ENCODE data around the gene SLC35G6. TPM values are rescaled to one million over a fixed set of nuclear protein-coding genes. Genes with fewer than 3 reads are reported as not detected.
A peak's percentile ranks its signal among the peaks of the same experiment; 100 is the strongest.

SLC35G6 gene
- polyA plus RNA-seq, 1 donor (not counting 4 experiments of a cell fraction or from before 2014, with no cell fraction given), result not detected

DNA sequence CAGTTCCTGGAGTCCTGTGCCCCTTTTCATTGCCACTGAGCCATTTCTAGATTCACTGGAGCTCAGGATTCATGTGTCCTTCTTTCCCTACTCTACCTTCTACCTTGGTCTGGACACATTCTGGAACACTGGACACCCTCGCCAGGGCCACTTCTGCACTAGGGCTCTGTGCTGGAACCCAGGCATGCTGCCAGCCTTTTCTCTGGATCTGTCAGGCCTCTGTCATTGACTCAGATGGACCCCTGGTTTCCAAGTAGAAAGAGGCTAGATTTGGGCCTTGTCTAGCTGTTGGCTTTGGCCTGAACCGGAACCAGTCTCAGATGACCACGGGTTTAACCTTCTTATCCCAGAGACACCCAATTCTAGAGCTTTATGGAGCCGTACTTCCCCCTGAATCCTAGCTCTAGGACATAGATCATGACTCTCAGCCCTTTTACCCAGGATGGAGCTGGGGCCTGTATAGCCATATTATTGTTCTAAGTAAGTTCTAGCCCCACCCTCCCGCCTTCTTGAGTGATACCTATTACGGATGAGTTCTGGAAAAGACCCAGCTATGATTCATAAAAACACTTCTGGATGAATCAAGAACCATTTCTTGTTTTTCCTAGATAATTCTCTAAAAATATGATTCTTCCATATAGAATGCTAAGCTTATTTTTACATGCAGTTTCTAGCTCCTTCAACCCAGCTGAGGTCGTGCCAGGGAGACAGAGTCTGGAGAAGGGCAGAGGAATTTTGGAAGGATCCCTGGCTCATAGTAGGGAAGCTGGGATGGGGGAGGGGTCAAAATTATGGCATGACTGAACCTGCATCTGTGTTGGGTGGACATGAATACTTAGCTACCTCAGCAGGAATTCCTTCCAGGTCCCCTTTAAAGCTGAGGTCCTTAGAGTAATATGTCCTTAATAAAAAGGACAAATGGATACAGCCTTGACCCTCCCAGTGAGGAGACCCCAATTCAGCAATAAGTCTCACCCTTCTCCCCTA, 37.5 kb upstream of the SLC35G6 start:
- no peak overlapping the region for H2AFZ ChIP-seq (ENCODE audit: control insufficient read depth, low read length)
- H3K27ac ChIP-seq (ENCODE audit: control insufficient read depth, insufficient read depth, low read length), result peak overlapping the region; percentile 74
- no peaks in the 10 kb centered on the region for H3K27me3 ChIP-seq (ENCODE audit: control insufficient read depth, extremely low read depth, insufficient read depth, low read length)
- peak overlapping the region in 2 of 3 experiments; percentile 2 to 18 for H3K4me3 ChIP-seq (ENCODE audit: control insufficient read depth in 2 of 3, extremely low read depth in 1 of 3, insufficient read depth in 2 of 3, low read depth in 1 of 3, low read length in 3 of 3)
- H3K9me3 ChIP-seq (ENCODE audit: control insufficient read depth, low read depth, low read length), result no peaks in the 10 kb centered on the region
- H4K20me1 ChIP-seq (ENCODE audit: control insufficient read depth, extremely low read depth, insufficient read depth, low read length), result no peaks in the 10 kb centered on the region
- peaks cover 5% of the 10 kb centered on the region for H3K9me1 ChIP-seq (ENCODE audit: control insufficient read depth, extremely low read depth, insufficient read depth, low read length)
- H3K4me2 ChIP-seq (ENCODE audit: control insufficient read depth, extremely low read depth, insufficient read depth, low read depth, low read length), result peak overlapping the region; percentile 77
- H3K4me1 ChIP-seq (ENCODE audit: control insufficient read depth, extremely low read depth, insufficient read depth, low read length), result peaks cover 54% of the 10 kb centered on the region
- H3K79me2 ChIP-seq (ENCODE audit: control insufficient read depth, insufficient read depth, low read length), result peaks cover 4% of the 10 kb centered on the region
- TF ChIP-seq EZH2 (IDR thresholded peaks at IDR 0.05; ENCODE audit: low read length), result no peak
- TF ChIP-seq, protein P1, sequence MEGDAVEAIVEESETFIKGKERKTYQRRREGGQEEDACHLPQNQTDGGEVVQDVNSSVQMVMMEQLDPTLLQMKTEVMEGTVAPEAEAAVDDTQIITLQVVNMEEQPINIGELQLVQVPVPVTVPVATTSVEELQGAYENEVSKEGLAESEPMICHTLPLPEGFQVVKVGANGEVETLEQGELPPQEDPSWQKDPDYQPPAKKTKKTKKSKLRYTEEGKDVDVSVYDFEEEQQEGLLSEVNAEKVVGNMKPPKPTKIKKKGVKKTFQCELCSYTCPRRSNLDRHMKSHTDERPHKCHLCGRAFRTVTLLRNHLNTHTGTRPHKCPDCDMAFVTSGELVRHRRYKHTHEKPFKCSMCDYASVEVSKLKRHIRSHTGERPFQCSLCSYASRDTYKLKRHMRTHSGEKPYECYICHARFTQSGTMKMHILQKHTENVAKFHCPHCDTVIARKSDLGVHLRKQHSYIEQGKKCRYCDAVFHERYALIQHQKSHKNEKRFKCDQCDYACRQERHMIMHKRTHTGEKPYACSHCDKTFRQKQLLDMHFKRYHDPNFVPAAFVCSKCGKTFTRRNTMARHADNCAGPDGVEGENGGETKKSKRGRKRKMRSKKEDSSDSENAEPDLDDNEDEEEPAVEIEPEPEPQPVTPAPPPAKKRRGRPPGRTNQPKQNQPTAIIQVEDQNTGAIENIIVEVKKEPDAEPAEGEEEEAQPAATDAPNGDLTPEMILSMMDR (optimal IDR thresholded peaks at IDR 0.05 in 1 of 3, IDR thresholded peaks at IDR 0.05 in 1 of 3, conservative IDR thresholded peaks at IDR 0.05 in 1 of 3; ENCODE audit: extremely low read depth in 1 of 3, insufficient read depth in 2 of 3, low read length in 3 of 3), result no peak
- dilution Hi-C loops (cut with MboI; ENCODE audit: extremely low pct_ligation_motif_present, low sequenced_read_pairs), result no loop called here
- H3K9ac ChIP-seq (ENCODE audit: control insufficient read depth, extremely low read depth, insufficient read depth, low read length), result peak overlapping the region; percentile 55
- FAIRE-seq (peak; percentile 87), DNase-seq (ENCODE audit: low read depth, low spot score) (no peak)
- H3K36me3 ChIP-seq (ENCODE audit: control insufficient read depth in 2 of 2, extremely low read depth in 1 of 2, insufficient read depth in 2 of 2, low read length in 2 of 2), result peaks cover 3 to 8% of the 10 kb centered on the region in 2 experiments

DNA sequence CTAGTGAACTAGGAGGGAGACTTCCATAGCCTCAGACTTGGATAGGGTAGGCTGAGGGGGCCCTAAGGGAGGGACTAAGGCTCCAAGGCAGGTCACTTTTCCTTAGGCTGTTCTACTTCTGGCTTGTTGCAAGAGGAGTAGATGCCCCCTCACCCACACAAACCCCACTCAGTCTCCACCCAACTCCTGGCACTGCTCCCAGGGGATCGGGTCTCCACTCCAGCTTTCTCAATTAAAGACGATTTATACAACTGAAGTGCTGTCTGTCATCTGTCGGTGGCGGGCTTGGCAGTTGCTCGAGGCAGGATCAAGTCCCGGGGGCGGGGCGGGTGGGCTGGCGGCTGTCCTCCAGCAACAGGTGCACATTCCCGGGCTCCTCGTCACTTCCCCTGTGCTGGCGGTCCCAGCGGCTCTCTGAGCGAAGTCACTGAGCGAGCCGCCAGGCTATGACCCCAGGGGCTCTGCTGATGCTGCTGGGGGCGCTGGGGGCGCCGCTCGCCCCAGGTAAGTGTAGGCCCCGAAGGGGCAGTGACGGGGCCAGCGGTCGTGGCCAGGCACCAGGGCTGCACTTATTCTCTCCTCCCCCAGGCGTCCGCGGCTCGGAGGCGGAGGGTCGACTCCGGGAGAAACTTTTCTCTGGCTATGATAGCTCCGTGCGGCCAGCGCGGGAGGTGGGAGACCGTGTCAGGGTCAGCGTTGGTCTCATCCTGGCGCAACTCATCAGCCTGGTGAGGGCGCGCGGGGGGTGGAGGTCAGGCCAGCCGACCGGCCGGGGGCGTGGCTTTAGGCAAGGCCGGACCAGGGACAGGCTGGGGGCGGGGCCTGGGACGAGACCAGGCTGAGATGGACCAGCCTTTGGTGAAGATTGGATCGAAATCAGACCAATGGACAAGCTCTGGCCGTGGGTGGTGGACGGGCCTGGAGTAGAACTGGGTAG, 36.3 kb upstream of the SLC35G6 start, which contains the start of gene CHRNB1:
Gene CHRNB1 (plus strand): TSS at position 380 of the 937 bp plus-strand sequence. CDS start 67 bp downstream, at position 447.
- Histone ChIP-seq H3K9ac (ENCODE audit: control insufficient read depth, extremely low read depth, insufficient read depth, low read length) (peak within 1 kb of the TSS; percentile 62), H3K4me3 (ENCODE audit: control insufficient read depth in 2 of 3, extremely low read depth in 1 of 3, insufficient read depth in 2 of 3, low read depth in 1 of 3, low read length in 3 of 3) (peak within 1 kb of the TSS; percentile 40 to 67 (median 57)), H3K27me3 (ENCODE audit: control insufficient read depth, extremely low read depth, insufficient read depth, low read length) (no peaks in the 10 kb centered on the region), H3K79me2 (ENCODE audit: control insufficient read depth, insufficient read depth, low read length) (no peaks in the 10 kb centered on the region), H3K36me3 (ENCODE audit: control insufficient read depth in 2 of 2, extremely low read depth in 1 of 2, insufficient read depth in 2 of 2, low read length in 2 of 2) (peaks cover 3 to 8% of the 10 kb centered on the region in 2 experiments), H3K4me2 (ENCODE audit: control insufficient read depth, extremely low read depth, insufficient read depth, low read depth, low read length) (peak within 1 kb of the TSS; percentile 77), H2AFZ (ENCODE audit: control insufficient read depth, low read length) (peak within 1 kb of the TSS; percentile 62), H3K9me3 (ENCODE audit: control insufficient read depth, low read depth, low read length) (no peaks in the 10 kb centered on the region), H3K9me1 (ENCODE audit: control insufficient read depth, extremely low read depth, insufficient read depth, low read length) (peaks cover 5% of the 10 kb centered on the region), H3K4me1 (ENCODE audit: control insufficient read depth, extremely low read depth, insufficient read depth, low read length) (peaks cover 47% of the 10 kb centered on the region), H3K27ac (ENCODE audit: control insufficient read depth, insufficient read depth, low read length) (peak within 1 kb of the TSS; percentile 74), H4K20me1 (ENCODE audit: control insufficient read depth, extremely low read depth, insufficient read depth, low read length) (no peaks in the 10 kb centered on the region)
- DNase-seq (ENCODE audit: low read depth, low spot score) (no peak), FAIRE-seq (no peak)
- dilution Hi-C loops (cut with MboI; ENCODE audit: extremely low pct_ligation_motif_present, low sequenced_read_pairs), result no loop called here
- TF ChIP-seq, protein P1 (optimal IDR thresholded peaks at IDR 0.05 in 1 of 3, IDR thresholded peaks at IDR 0.05 in 1 of 3, conservative IDR thresholded peaks at IDR 0.05 in 1 of 3; ENCODE audit: extremely low read depth in 1 of 3, insufficient read depth in 2 of 3, low read length in 3 of 3), result peak in 1 of 3 experiments; percentile 18
- no peak for TF ChIP-seq EZH2 (IDR thresholded peaks at IDR 0.05; ENCODE audit: low read length)
